Lung (tissue), 12 donors: ENCODE results near the gene CHMP4A. TPM values are rescaled to one million over a fixed set of nuclear protein-coding genes. Genes with fewer than 3 reads are reported as not detected.

ENCODE experiments used
- ATAC-seq: fragments of 200-7000 bp; cut with Tn5 transposase; one replicate; pipeline ENCODE4 v1.9.1; 2020; ENCODE audit warnings: moderate number of reproducible peaks; ENCODE audit not compliant: insufficient read depth, low FRiP score
- DNase-seq, 3 donors: peaks; one replicate each; pipeline ENCODE4 v3.0.0-alpha.2; 2013 to 2017
- H3K27ac ChIP-seq, 2 donors: one replicate each; pipeline ENCODE4 v1.5.1; 2013; ENCODE audit warnings: mild to moderate bottlenecking in 2 of 2, moderate library complexity in 2 of 2, control low read depth in 1 of 2, inconsistent platforms in 1 of 2, low read depth in 1 of 2, low read length in 1 of 2
- H3K27me3 ChIP-seq, 3 donors: one replicate each; pipeline ENCODE4 v1.5.1; 2013; ENCODE audit warnings: low read length in 2 of 3; ENCODE audit not compliant: control insufficient read depth in 3 of 3, insufficient read depth in 3 of 3
- H3K36me3 ChIP-seq, 4 donors: one replicate each; pipeline ENCODE4 v1.5.1; 2013; ENCODE audit warnings: low read length in 4 of 4, mild to moderate bottlenecking in 1 of 4, moderate library complexity in 1 of 4; ENCODE audit not compliant: control insufficient read depth in 4 of 4, insufficient read depth in 4 of 4
- H3K4me1 ChIP-seq, 5 donors: one replicate each; pipeline ENCODE4 v1.5.1; 2013; ENCODE audit warnings: low read length in 5 of 5, mild to moderate bottlenecking in 2 of 5, moderate library complexity in 1 of 5; ENCODE audit not compliant: control insufficient read depth in 5 of 5, insufficient read depth in 5 of 5
- H3K4me3 ChIP-seq: one replicate; pipeline ENCODE4 v1.5.1; 2013; ENCODE audit warnings: mild to moderate bottlenecking, control low read depth, moderate library complexity
- H3K9ac ChIP-seq, 2 donors: one replicate each; pipeline ENCODE4 v1.5.1; 2013; ENCODE audit warnings: low read length in 2 of 2, control low read depth in 1 of 2; ENCODE audit not compliant: insufficient read depth in 1 of 2
- H3K9me3 ChIP-seq, 4 donors: one replicate each; pipeline ENCODE4 v1.5.1; 2013; ENCODE audit warnings: low read length in 3 of 4, mild to moderate bottlenecking in 1 of 4, moderate library complexity in 1 of 4; ENCODE audit not compliant: control insufficient read depth in 4 of 4, insufficient read depth in 3 of 4
- CTCF ChIP-seq: IDR thresholded peaks from 2 replicates; pipeline ENCODE4 v1.5.1; 2012; ENCODE audit warnings: mild to moderate bottlenecking; ENCODE audit errors: control extremely low read depth, extremely low read depth
- WGBS, 2 donors: extraction: QIAGEN DNeasy Blood & Tissue Kit; methylation state at CpG; one replicate each; pipeline ENCODE4 v1.1.7; 2013; 5-methylcytosine and 5-hydroxymethylcytosine counted together
- polyA plus RNA-seq, 2 donors: library from polyadenylated mRNA; stranded (reverse); fragments of 200-250 nt; gene quantifications; one replicate each; pipeline ENCODE4 v1.2.1, GENCODE V29; 2013
- total RNA-seq, 2 donors: library from RNA; depleted of rRNA in 1 of 2; stranded (reverse); fragments of >200 nt in 1 of 2; gene quantifications; one replicate each; pipeline ENCODE4 v1.2.1, GENCODE V29; 2014 to 2021
- donor health status: control.
- donor health status: control.
- donor health status: Bipolar disorder and iron deficiency.
- donor health status: healthy.
- donor health status: DM: yes; HTN: yes; CAD: no.

Gene CHMP4A
- total and polyA plus RNA-seq, 4 donors: 37.2 to 103 (median 60.6) TPM

DNA sequence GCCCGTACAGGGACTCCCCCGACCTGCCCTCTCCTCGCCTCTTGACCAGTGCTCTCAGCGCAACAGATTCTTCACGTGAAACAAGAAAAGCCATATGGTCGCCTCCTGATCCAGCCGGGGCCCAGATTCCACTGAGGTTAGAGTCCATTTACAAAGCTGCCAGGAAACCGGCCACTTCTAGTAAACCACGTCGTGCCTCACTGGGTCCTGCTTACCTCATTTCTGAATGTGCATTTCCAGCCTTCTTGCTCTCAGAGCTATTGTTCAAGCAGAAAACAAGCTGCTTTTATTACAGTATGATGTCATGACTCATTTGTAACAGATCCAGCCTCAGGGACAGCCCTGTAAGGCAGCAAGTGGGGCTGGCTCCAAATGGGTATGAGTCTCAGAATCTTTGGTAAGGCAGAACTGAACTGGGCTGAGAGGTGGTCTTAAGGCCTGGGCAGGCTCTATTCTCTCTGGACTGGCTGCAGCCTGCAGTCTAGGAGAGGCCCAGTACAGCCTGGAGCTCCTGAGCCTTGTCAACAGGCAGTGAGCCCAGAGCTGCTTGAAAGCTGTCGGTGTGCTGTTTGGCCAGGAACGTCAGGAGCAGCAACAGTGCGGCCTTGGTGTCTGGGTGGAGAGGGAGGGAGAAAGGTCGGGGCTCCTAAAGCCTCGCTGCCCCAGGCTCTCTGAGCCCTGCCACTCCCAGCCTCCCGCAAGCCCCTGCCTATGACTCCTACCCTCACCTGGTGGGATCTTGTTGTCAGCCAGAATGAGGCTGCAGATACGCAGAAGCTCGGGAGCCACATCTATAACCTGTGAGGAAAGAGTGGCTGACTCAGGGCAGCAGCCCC lies 33.1 kb downstream of the CHMP4A start:
- ATAC-seq (no peak), DNase-seq (no peak)
- Histone ChIP-seq H3K27me3 (no peaks in the 10 kb centered on the region), H3K9me3 (no peaks in the 10 kb centered on the region), H3K36me3 (peaks cover 8 to 85% (median 18%) of the 10 kb centered on the region in 4 donors), H3K4me1 (no peaks in the 10 kb centered on the region), H3K9ac (no peak overlapping the region), H3K4me3 (no peak overlapping the region), H3K27ac (no peak overlapping the region)
- whole genome bisulfite sequencing, 2 donors: 83 to 93% methylated on average over 18 of the region's 18 CpGs
- no peak for TF ChIP-seq CTCF

GRCh38 chr14:24179294-24179960 lies 33.9 kb downstream of the CHMP4A start:
- DNase-seq (no peak), ATAC-seq (no peak)
- Histone ChIP-seq H3K36me3 (peaks cover 5 to 77% (median 13%) of the 10 kb centered on the region in 4 donors), H3K27me3 (no peaks in the 10 kb centered on the region), H3K27ac (no peak overlapping the region), H3K9me3 (no peaks in the 10 kb centered on the region), H3K4me1 (no peaks in the 10 kb centered on the region), H3K4me3 (no peak overlapping the region), H3K9ac (no peak overlapping the region)
- WGBS, 2 donors: 88 to 89% methylated on average over 14 of the region's 14 CpGs
- no peak for TF ChIP-seq CTCF

DNA sequence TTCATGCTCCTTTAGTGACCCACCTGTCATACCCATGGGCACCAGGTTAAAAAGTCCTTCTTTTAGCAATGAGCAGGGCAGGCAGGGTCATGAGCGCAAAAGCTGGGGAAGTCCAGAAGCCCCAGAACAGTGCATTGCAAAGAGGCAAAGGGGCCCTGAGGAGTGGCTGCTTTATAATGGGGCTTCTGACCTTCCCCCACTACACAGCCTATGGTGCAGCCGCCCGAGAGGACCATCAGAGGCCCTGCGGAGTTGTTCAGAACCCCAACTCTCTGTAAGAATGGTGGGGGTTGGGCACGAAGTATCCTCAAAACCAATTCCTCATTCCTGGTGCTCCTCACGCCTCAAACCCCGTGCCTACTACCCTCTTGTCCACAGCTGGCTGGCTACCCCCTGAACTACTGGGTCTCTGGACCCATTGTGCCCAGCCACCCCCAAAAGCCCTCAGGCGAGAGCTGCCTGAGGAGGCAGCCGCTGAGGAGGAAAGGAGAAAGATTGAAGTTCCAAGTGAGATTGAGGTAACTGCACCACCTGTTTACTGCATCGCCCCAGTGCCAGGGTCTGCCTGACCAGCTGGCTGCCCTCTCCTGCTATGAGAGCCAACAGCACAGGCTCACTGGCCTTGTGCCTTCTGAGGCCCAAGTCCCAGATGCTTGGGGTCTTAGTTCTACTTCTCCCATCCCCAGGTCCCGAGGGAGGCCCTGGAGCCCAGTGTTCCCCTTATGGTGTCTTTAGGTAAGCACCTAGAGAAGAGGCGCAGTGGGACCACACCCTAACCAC lies 34.7 kb downstream of the CHMP4A start:
- Histone ChIP-seq H3K36me3 (peaks cover 5 to 71% (median 9%) of the 10 kb centered on the region in 4 donors), H3K9me3 (no peaks in the 10 kb centered on the region), H3K9ac (no peak overlapping the region), H3K4me1 (no peaks in the 10 kb centered on the region), H3K27ac (no peak overlapping the region), H3K4me3 (no peak overlapping the region), H3K27me3 (no peaks in the 10 kb centered on the region)
- no peak for ATAC-seq
- no peak for DNase-seq
- WGBS, 2 donors: 93% methylated on average over 12 of the region's 12 CpGs
- TF ChIP-seq CTCF: no peak
